ENCODE data around the gene HHATL.

Gene HHATL

GRCh38 chr3:42652611-42653302, 49.8 kb downstream of the HHATL start:
- DNase-seq (ENCODE audit: low spot score) = peak; percentile 87

GRCh38 chr3:42652251-42652610, 50.4 kb downstream of the HHATL start:
- DNase-seq (ENCODE audit: low spot score) = no peak

DNA sequence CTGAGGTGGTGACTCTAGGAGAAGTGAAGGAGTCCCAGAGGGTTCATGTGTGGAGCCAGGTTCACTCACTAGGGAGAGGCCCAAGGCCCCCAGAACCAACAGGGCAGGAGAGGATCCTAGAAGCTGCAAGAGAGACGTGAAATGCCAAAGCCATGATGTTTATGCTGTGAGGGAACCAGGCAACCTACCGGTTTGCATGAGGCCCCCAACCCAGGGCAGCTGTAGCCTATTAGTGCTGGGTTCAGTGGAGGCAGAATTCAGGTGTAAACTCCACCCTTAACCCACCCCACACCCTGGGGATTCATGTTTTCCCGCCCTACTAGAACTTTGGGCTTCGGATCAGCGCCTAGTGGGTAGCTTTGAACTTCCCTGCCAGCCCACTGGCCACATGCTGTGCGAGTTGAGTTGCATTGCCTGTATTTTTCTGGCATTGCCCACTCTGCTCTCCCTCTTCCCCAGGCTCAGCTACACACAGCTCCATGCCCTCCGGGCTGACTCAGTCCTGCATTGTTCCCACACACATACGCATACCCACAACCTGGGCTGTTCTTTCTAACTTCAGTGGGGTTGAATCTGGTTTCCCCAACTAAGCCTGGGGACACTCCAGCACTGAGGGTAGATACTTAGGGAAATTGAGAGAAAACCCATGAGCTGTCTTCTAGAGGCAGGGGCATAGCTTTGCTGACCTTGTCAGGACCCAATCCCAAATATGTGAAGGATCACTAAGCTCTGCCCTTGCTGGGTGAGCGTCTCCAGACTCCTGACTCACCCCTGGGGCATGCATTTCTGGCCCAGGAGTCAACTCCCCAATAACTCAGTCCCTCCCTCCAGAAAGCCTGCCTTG, 51.1 kb downstream of the HHATL start:
- peak; percentile 46 for DNase-seq (ENCODE audit: low spot score)

DNA sequence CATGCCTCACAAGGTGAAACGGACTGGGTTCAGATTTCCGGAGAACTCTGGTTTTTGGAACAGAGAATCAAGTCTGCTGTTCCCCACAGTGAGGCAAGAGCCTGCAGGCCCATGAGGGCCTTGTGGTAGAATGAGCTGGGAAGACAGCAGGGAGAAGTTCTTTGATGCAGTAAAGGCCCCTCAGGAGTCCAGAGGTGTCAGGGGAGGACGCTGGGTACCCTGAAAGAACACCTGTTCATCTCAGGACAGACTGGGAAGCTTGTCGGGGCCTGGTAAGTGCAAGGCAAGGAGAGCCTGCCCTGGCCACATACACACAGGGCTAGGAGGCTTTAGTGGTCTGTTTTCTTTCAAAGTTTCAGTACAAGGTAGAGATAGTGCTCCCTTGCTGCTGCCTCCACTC, 52.8 kb downstream of the HHATL start:
- DNase-seq (ENCODE audit: low spot score) = no peak

DNA sequence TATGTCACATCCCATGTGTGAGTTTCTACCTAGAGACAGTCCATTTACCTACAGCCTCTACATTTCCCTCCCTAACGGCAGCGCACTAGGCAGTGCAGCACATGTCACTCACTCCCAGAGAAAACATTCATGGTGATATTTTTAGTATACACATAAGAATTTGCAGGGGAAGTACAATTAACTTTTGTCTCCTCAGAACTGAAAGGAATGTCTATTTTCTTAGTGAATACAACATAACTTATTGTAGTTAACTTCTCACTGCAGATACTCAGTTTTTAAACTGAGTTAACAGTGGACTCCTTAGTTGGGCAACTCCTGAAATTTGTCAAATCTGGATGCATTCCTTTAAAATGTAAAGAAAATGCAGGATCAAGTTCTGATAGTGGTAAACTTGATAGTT, 53.6 kb downstream of the HHATL start:
- DNase-seq (ENCODE audit: low spot score) = no peak

DNA sequence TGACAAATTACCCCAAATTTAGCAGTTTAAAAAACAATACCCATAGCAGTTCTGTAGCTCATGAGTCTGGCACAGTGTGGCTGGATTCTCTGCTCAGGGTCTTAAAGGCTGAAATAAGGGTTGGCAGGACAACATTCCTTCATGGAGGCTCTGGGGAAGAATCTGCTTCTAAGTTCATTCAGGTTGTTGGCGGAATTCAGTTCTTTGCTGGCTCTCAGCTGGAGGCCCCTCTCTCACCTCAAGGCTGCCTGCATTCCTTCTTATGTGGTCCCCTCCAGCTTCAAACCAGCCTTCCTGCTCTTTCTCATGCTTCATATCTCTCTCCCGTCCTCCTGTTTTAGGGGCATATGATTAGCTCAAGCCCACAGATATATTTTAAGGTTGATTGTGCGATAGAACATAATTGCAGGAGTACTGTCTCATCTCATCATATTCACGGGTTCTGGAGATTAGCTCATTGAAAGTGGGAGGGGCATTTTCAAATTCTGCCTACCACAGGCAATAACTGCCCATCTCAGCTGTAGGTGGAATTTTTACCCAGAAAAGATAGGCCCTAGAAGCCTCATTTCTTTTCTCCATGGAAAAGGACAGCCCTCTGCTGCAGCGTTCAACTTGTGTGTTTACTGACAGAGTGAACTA, 54.7 kb downstream of the HHATL start:
- DNase-seq (ENCODE audit: low spot score) = no peak
